ENCODE data around the gene PDE4B. TPM values are rescaled to one million over a fixed set of nuclear protein-coding genes. Genes with fewer than 3 reads are reported as not detected.
"Not testable (repeated sequence)": the region's sequence is repeated elsewhere in the genome, so short reads cannot be mapped to it uniquely, and the experiment has no call there.

PDE4B gene
- polyA plus RNA-seq, 1 donor from 2014 or later: 135 TPM

DNA sequence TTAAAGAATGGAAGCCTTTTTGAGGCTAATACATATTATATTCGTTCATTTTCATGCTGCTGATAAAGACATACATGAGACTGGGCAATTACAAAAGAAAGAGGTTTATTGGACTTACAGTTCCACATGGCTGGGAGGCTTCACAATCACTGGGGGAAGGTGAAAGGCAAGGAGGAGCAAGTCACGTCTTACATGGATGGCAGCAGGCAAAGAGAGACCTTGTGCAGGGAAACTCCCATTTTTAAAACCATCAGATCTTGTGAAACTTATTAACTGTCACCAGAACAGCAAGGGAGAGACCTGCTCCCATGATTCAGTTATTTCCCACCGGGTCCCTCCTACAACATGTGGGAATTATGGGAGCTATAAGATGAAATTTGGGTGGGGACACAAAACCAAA, 264.8 kb downstream of the PDE4B start:
- not testable (repeated sequence) for H3K36me3 ChIP-seq (ENCODE audit: insufficient read depth, low read length); H3K79me2 ChIP-seq (replicated peaks; ENCODE audit: insufficient read depth, low read length); H3K4me3 ChIP-seq (ENCODE audit: low read length); H3K27me3 ChIP-seq (ENCODE audit: insufficient read depth, low read depth, low read length); H3K9me2 ChIP-seq (ENCODE audit: insufficient read depth, low read length); H3K9ac ChIP-seq (ENCODE audit: low read length); H4K20me1 ChIP-seq (ENCODE audit: insufficient read depth); H3F3A ChIP-seq (ENCODE audit: insufficient read depth, low read length, poor library complexity, severe bottlenecking); H3K4me2 ChIP-seq (ENCODE audit: low read length); H2AFZ ChIP-seq (ENCODE audit: low read depth, low read length); H3K9me3 ChIP-seq (ENCODE audit: low read length); H3K27ac ChIP-seq (ENCODE audit: low read length)

DNA sequence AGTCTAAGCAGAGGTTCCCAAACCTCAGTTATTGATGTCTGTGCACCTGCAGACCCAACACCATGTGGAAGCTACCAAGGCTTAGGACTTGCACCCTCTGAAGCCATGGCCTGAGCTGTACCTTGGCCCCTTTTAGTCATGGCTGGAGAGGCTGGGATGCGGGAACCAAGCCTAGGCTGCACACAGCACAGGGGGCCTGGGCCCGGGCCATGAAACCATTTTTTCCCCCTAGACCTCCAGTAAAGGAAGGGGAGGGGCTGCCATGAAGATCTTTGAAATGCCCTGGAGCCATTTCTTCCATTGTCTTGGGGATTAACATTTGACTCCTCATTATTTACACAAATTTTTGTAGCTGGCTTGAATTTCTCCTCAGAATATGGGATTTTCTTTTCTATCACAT, 265.9 kb downstream of the PDE4B start:
- Histone ChIP-seq H3K9me3 (ENCODE audit: low read length) (no peaks in the 10 kb centered on the region), H3F3A (ENCODE audit: insufficient read depth, low read length, poor library complexity, severe bottlenecking) (no peaks in the 10 kb centered on the region), H3K27ac (ENCODE audit: low read length) (no peak overlapping the region), H3K9me2 (ENCODE audit: insufficient read depth, low read length) (no peaks in the 10 kb centered on the region), H3K4me2 (ENCODE audit: low read length) (no peak overlapping the region), H3K4me3 (ENCODE audit: low read length) (no peak overlapping the region), H3K79me2 (replicated peaks; ENCODE audit: insufficient read depth, low read length) (no peaks in the 10 kb centered on the region), H3K27me3 (ENCODE audit: insufficient read depth, low read depth, low read length) (no peaks in the 10 kb centered on the region), H3K9ac (ENCODE audit: low read length) (no peak overlapping the region), H2AFZ (ENCODE audit: low read depth, low read length) (no peak overlapping the region), H3K36me3 (ENCODE audit: insufficient read depth, low read length) (peaks cover 4% of the 10 kb centered on the region), H4K20me1 (ENCODE audit: insufficient read depth) (no peaks in the 10 kb centered on the region)
- TF ChIP-seq TAF1 (IDR thresholded peaks at IDR 0.05; ENCODE audit: low read depth) (no peak), EP300 (conservative IDR thresholded peaks at IDR 0.05; ENCODE audit: poor library complexity, severe bottlenecking) (no peak), SMC3 (conservative IDR thresholded peaks at IDR 0.05; ENCODE audit: poor library complexity) (no peak), MXI1 (conservative IDR thresholded peaks at IDR 0.05; ENCODE audit: poor library complexity, severe bottlenecking) (no peak), EZH2 (IDR thresholded peaks at IDR 0.05; ENCODE audit: borderline replicate concordance, insufficient read depth, low read length, poor library complexity, severe bottlenecking) (no peak), RAD21 (conservative IDR thresholded peaks at IDR 0.05) (no peak), POLR2AphosphoS5 (IDR thresholded peaks at IDR 0.05) (no peak)
- TF ChIP-seq, protein P1, sequence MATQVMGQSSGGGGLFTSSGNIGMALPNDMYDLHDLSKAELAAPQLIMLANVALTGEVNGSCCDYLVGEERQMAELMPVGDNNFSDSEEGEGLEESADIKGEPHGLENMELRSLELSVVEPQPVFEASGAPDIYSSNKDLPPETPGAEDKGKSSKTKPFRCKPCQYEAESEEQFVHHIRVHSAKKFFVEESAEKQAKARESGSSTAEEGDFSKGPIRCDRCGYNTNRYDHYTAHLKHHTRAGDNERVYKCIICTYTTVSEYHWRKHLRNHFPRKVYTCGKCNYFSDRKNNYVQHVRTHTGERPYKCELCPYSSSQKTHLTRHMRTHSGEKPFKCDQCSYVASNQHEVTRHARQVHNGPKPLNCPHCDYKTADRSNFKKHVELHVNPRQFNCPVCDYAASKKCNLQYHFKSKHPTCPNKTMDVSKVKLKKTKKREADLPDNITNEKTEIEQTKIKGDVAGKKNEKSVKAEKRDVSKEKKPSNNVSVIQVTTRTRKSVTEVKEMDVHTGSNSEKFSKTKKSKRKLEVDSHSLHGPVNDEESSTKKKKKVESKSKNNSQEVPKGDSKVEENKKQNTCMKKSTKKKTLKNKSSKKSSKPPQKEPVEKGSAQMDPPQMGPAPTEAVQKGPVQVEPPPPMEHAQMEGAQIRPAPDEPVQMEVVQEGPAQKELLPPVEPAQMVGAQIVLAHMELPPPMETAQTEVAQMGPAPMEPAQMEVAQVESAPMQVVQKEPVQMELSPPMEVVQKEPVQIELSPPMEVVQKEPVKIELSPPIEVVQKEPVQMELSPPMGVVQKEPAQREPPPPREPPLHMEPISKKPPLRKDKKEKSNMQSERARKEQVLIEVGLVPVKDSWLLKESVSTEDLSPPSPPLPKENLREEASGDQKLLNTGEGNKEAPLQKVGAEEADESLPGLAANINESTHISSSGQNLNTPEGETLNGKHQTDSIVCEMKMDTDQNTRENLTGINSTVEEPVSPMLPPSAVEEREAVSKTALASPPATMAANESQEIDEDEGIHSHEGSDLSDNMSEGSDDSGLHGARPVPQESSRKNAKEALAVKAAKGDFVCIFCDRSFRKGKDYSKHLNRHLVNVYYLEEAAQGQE (IDR thresholded peaks at IDR 0.05; ENCODE audit: borderline replicate concordance): no peak
- TF ChIP-seq, protein P2, sequence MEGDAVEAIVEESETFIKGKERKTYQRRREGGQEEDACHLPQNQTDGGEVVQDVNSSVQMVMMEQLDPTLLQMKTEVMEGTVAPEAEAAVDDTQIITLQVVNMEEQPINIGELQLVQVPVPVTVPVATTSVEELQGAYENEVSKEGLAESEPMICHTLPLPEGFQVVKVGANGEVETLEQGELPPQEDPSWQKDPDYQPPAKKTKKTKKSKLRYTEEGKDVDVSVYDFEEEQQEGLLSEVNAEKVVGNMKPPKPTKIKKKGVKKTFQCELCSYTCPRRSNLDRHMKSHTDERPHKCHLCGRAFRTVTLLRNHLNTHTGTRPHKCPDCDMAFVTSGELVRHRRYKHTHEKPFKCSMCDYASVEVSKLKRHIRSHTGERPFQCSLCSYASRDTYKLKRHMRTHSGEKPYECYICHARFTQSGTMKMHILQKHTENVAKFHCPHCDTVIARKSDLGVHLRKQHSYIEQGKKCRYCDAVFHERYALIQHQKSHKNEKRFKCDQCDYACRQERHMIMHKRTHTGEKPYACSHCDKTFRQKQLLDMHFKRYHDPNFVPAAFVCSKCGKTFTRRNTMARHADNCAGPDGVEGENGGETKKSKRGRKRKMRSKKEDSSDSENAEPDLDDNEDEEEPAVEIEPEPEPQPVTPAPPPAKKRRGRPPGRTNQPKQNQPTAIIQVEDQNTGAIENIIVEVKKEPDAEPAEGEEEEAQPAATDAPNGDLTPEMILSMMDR (IDR thresholded peaks at IDR 0.05; ENCODE audit: poor library complexity, severe bottlenecking): no peak

DNA sequence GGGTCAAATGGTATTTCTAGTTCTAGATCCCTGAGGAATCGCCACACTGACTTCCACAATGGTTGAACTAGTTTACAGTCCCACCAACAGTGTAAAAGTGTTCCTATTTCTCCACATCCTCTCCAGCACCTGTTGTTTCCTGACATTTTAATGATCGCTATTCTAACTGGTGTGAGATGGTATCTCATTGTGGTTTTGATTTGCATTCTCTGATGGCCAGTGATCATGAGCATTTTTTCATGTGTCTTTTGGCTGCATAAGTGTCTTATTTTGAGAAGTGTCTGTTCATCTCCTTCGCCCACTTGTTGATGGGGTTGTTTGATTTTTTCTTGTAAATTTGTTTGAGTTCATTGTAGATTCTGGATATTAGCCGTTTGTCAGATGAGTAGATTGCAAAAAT, 274.5 kb downstream of the PDE4B start:
- H3K79me2 ChIP-seq (replicated peaks; ENCODE audit: insufficient read depth, low read length): peaks cover 11% of the 10 kb centered on the region
- H2AFZ ChIP-seq (ENCODE audit: low read depth, low read length); H4K20me1 ChIP-seq (ENCODE audit: insufficient read depth); H3K4me2 ChIP-seq (ENCODE audit: low read length); H3K27ac ChIP-seq (ENCODE audit: low read length); H3K9ac ChIP-seq (ENCODE audit: low read length); H3K4me3 ChIP-seq (ENCODE audit: low read length); H3K27me3 ChIP-seq (ENCODE audit: insufficient read depth, low read depth, low read length); H3F3A ChIP-seq (ENCODE audit: insufficient read depth, low read length, poor library complexity, severe bottlenecking); H3K9me2 ChIP-seq (ENCODE audit: insufficient read depth, low read length); H3K36me3 ChIP-seq (ENCODE audit: insufficient read depth, low read length); H3K9me3 ChIP-seq (ENCODE audit: low read length): not testable (repeated sequence)

Data from neural cell (in vitro differentiated cells).